GM19043 (cell line): Measurements from ENCODE around the gene TIA1.
"Not testable (repeated sequence)": the region's sequence is repeated elsewhere in the genome, so short reads cannot be mapped to it uniquely, and the experiment has no call there.

Source experiments
- ATAC-seq: cut with Tn5 transposase; IDR thresholded peaks from one replicate; pipeline ENCODE4 v1.9.1; 2021; ENCODE audit warnings: low read depth; ENCODE audit not compliant: unreplicated experiment

TIA1 gene, protein sequence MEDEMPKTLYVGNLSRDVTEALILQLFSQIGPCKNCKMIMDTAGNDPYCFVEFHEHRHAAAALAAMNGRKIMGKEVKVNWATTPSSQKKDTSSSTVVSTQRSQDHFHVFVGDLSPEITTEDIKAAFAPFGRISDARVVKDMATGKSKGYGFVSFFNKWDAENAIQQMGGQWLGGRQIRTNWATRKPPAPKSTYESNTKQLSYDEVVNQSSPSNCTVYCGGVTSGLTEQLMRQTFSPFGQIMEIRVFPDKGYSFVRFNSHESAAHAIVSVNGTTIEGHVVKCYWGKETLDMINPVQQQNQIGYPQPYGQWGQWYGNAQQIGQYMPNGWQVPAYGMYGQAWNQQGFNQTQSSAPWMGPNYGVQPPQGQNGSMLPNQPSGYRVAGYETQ

GRCh38 chr2:70248181-70248847 is at the start of gene TIA1:
TIA1 (minus strand) TSS chr2:70248628; CDS start chr2:70248430, 198 bp downstream.
- peak; percentile 97 for ATAC-seq

DNA sequence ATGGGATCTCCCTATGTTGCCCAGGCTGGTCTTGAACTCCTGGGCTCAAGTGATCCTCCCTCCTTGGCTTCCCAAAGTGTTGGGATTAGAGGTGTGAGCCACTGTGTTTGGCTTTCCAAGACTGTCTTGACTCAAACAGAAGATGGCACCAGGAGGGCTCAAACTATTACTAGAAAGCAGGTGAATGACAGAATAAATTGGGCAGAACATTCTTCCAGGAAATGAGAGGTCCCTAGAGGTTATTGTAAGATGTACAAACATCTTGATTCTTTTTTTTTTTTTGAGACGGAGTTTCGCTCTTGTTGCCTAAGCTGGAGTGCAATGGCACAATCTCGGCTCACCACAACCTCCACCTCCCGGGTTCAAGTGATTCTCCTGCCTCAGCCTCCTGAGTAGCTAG is 49.4 kb upstream of the TIA1 start:
- not testable (repeated sequence) for ATAC-seq

DNA sequence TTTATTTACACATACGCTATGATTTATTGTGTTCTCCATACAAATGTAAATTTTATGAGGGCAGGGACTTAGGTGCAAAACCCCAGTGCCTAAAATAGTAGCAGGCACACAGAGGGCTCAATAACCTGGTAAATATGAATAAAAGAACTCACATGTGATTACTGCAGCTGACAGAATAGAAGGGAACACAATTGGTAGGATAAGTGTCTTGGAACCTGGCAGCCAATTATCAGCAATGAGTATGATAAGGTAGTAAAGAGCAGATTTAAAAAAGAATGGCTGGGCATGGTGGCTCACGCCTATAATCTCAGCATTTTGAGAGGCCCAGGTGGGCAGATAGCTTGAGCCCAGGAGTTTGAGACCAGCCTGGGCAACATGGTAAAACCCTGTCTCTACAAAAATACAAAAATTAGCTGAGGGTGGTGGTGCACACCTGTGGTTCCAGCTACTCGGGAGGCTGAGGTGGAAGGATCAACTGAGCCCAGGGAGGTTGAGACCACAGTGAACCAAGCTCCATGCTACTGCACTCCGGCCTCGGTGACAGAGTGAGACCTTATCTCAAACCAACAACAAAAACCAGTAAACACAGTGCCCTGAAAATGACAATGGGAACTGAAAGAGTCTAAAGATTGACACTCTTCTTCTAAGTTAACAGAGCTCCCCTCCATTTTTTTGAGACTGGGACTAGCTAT is 35.2 kb upstream of the TIA1 start:
- no peak for ATAC-seq

- ATAC-seq = no peak
Observed at GRCh38 chr2:70282439-70282838, 34.0 kb upstream of the TIA1 start.

DNA sequence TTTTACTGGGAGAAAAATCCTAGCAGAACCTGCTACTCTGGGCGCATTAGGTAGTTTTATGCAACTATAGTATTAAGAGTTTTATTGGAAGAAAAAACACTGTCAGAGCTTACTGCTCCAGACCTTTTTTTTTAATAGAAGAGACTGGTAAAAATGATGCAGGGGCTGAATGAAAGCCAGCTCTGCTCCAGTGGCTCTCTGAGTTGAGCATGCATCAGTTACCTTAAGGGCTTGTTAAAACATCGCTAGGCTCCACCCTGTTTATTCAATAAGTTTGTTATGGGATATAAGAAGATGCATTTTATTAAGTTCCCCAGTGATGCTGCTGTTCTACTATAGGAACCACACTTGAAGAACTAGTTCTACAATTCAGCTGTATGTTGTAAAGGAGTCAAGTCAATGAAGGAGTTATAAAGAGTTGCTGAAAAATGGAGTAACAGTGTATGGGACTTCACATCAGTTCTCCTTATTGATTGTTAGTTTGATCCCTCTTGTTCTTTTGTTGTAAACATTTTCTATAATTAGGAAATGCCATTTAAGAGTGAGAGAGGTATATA is 31.9 kb upstream of the TIA1 start:
- ATAC-seq = no peak

GRCh38 chr2:70270323-70270722 is 21.9 kb upstream of the TIA1 start:
- no peak for ATAC-seq

DNA sequence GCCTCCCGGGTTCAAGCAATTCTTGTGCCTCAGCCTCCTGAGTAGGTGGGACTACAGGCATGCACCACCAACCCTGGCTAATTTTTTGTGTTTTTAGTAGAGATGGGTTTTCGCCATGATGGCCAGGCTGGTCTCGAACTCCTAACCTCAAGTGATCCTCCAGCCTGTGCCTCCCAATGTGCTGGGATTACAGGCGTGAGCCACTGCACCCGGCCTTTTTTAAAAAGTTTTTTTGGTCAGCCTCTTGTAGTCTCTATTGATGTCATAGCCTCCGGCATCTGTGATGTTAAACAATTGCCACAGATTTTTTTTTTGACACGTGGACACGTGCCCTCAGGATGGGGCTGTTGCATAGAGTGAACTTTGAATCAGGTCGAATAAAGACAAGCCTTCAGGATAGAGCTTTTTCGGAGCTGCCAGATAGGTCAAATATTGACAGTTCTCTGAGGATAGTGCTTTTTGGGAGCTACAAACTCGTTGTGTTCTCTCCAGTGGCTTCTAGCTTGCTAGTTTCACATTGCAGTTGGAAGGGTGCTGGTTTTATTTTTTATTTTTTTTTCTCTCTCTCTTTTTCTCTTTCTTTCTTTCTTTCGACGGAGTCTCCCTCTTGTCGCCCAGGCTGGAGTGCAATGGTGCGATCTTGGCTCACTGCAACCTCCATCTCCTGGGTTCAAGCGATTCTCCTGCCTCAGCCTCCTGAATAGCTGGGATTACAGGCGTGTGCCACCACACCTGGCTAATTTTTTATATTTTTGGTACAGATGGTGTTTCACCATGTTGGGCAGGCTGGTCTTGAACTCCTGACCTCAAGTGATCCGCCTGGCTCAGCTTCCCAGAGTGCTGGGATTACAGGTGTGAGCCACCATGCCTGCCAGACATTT is 21.2 kb upstream of the TIA1 start:
- not testable (repeated sequence) for ATAC-seq

GRCh38 chr2:70266925-70267324 is 18.5 kb upstream of the TIA1 start:
- not testable (repeated sequence) for ATAC-seq

GRCh38 chr2:70261501-70261900 is 13.1 kb upstream of the TIA1 start:
- no peak for ATAC-seq

DNA sequence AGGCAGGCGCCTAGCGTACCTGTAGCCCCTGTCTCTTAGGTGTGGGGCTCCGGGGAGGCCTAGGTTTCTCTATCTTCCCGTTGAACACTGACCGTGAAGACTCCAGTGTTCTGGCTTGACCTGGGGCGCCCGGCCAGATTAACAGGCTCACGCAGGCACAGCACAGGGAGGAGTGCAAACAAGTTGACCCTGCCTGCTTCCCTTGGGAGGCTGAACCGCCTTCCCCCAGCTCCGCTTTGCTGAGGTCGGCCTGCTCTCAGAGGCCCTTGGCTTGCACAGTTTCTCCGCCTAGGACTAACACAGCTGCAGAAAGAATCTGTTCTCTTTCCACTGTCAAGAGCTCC is 10.1 kb upstream of the TIA1 start:
- ATAC-seq = peak; percentile 11

- ATAC-seq = no peak
Observed at GRCh38 chr2:70255637-70256314, 7.3 kb upstream of the TIA1 start.

GRCh38 chr2:70250434-70250833 is 2.0 kb upstream of the TIA1 start:
- no peak for ATAC-seq

- no peak for ATAC-seq
Observed at GRCh38 chr2:70247364-70248180, 856 bp downstream of the TIA1 start.

DNA sequence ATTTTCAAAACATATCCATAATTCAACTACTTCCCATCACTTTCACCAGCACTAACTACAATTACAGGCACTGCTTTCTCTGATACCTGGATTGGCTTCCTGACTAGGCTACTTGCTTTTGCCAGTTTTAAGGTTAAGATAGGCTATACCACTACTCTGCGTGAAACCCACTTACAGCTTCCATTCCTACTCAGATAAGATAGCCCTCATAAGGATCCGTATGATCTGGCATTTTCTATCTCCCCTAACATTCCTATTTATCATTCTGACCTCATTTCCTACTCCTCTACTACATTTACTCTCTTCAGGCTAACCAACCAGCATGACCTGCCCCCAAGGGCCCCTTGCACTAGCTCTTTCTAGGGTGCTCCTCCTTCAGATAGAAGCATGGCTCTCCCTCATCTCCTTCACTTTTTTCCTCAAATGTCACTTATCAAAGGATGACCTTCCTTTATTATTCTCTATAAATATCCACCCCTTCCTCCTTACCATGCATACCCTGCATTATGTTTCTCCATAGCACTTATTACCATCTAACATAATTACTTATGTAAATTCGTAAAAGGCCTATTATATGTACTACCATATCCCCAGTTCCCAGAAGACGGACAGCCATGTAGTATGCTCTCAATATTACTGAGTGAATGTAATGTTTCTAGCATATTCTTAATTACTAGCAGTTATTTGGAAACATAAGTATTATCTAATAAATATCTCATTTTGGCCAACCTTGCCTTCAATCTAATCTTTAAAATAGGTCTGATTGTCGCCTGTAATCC is 4.4 kb downstream of the TIA1 start:
- ATAC-seq = no peak

GRCh38 chr2:70242552-70242951 is 5.9 kb downstream of the TIA1 start:
- no peak for ATAC-seq

- ATAC-seq = no peak
Observed at GRCh38 chr2:70241340-70241739, 7.1 kb downstream of the TIA1 start.

- ATAC-seq = no peak
Observed at GRCh38 chr2:70240599-70240998, 7.8 kb downstream of the TIA1 start.

DNA sequence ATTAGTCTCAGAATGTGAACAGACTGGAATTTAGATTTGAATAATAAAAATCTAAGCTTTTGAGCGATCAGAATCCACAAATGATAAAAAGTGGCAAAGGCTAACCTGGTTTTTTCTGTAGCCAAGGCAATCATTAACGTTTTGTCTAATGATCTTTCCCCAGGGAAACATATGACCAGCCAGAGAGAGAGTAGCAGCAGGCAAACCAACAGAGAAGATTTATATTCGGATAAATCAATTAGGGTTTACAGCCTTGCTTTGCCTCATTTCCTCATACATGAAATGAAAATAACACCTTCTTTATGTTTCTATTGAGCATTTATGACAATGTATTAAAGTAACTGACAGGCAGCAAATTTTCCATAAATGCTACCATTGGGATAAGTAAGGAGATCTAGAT is 14.5 kb downstream of the TIA1 start:
- ATAC-seq = no peak
